ENCODE results near the gene ZNF584.

ZNF584 gene

DNA sequence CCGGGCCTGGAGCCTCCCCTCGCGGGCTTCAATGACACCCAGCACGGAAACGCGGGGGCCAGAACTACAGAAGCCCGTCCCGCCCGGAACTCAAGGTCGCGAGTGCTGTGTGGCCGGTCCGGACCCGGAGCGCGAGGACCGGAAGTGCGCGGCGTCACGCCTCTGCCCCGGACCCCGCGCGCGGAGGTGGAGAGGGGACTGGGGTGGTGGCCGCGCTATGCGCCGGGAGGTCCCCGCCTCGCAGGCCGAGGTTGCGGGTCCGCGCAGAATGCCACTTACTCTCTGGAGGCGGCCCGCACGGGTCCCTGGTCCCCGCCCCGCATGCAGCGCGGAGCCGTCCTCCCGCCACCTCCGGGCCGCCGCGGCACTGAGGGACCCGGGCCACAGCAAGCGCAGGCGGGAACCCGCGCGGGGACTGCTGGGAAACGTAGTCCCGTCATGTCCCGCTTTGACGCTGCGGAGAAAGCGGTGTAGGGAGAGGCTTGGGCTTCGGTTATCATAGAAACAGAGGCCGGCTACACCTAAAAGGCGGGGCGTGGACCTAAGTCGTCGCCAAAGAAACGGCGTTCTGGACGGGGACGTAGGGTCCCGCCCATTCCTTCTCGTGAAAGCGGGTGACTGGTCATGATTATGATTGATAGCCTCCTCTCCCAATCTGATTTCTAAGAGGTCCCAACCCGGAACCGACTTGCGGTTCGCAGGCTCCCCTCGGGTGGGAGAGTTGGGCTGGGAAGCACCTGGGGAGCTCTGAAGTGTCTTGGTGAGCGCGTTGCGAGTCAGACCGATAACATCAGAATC is 27.6 kb upstream of the ZNF584 start, which contains the start of gene ZNF837 (continued):
- TF ChIP-seq, protein P1, sequence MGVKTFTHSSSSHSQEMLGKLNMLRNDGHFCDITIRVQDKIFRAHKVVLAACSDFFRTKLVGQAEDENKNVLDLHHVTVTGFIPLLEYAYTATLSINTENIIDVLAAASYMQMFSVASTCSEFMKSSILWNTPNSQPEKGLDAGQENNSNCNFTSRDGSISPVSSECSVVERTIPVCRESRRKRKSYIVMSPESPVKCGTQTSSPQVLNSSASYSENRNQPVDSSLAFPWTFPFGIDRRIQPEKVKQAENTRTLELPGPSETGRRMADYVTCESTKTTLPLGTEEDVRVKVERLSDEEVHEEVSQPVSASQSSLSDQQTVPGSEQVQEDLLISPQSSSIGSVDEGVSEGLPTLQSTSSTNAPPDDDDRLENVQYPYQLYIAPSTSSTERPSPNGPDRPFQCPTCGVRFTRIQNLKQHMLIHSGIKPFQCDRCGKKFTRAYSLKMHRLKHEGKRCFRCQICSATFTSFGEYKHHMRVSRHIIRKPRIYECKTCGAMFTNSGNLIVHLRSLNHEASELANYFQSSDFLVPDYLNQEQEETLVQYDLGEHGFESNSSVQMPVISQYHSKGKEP (tag by site-specific recombination; IDR thresholded peaks at IDR 0.05): peak; percentile 71
- TF ChIP-seq ZBTB48 (tag by site-specific recombination; IDR thresholded peaks at IDR 0.05): peak; percentile 90
- TF ChIP-seq ZFP41 (tag by site-specific recombination; IDR thresholded peaks at IDR 0.05; ENCODE audit: borderline replicate concordance): peak; percentile 80; the same call in 1 of the 2 replicates
- no peak for TF ChIP-seq ZNF433 (tag by site-specific recombination; IDR thresholded peaks at IDR 0.05; ENCODE audit: low read depth)
- TF ChIP-seq ZNF23 (tag by site-specific recombination; IDR thresholded peaks at IDR 0.05; ENCODE audit: borderline replicate concordance): 0 out of 2 replicates have a peak, but pooled peaks have one; percentile 29
- TF ChIP-seq ZEB2 (tag by site-specific recombination; IDR thresholded peaks at IDR 0.05): peak; percentile 87; the same call in 1 of the 2 replicates
- no peak for TF ChIP-seq ZNF221 (tag by site-specific recombination; IDR thresholded peaks at IDR 0.05; ENCODE audit: borderline replicate concordance)
- TF ChIP-seq ZNF670 (tag by site-specific recombination; IDR thresholded peaks at IDR 0.05; ENCODE audit: low read depth): no peak
- TF ChIP-seq ZNF596 (tag by site-specific recombination; IDR thresholded peaks at IDR 0.05): peak; percentile 55; the same call in 1 of the 2 replicates
- peak; percentile 90 for TF ChIP-seq SP7 (tag by site-specific recombination; IDR thresholded peaks at IDR 0.05)
- 0 out of 2 replicates have a peak, but pooled peaks have one; percentile 25 for TF ChIP-seq ZNF239 (tag by site-specific recombination; IDR thresholded peaks at IDR 0.05)
- TF ChIP-seq ZFP37 (tag by site-specific recombination; IDR thresholded peaks at IDR 0.05): peak; percentile 95
- TF ChIP-seq ZNF24 (tag by site-specific recombination; IDR thresholded peaks at IDR 0.05): peak; percentile 93
- no peak for TF ChIP-seq ZNF544 (tag by site-specific recombination; IDR thresholded peaks at IDR 0.05)
- no peak for TF ChIP-seq HOXA7 (CRISPR knock-in tag; IDR thresholded peaks at IDR 0.05; ENCODE audit: borderline replicate concordance)
- TF ChIP-seq, protein P2, sequence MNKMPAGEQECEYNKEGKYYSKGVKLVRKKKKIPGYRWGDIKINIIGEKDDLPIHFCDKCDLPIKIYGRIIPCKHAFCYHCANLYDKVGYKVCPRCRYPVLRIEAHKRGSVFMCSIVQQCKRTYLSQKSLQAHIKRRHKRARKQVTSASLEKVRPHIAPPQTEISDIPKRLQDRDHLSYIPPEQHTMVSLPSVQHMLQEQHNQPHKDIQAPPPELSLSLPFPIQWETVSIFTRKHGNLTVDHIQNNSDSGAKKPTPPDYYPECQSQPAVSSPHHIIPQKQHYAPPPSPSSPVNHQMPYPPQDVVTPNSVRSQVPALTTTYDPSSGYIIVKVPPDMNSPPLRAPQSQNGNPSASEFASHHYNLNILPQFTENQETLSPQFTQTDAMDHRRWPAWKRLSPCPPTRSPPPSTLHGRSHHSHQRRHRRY (tag by site-specific recombination; IDR thresholded peaks at IDR 0.05): no peak
- TF ChIP-seq, protein P3, sequence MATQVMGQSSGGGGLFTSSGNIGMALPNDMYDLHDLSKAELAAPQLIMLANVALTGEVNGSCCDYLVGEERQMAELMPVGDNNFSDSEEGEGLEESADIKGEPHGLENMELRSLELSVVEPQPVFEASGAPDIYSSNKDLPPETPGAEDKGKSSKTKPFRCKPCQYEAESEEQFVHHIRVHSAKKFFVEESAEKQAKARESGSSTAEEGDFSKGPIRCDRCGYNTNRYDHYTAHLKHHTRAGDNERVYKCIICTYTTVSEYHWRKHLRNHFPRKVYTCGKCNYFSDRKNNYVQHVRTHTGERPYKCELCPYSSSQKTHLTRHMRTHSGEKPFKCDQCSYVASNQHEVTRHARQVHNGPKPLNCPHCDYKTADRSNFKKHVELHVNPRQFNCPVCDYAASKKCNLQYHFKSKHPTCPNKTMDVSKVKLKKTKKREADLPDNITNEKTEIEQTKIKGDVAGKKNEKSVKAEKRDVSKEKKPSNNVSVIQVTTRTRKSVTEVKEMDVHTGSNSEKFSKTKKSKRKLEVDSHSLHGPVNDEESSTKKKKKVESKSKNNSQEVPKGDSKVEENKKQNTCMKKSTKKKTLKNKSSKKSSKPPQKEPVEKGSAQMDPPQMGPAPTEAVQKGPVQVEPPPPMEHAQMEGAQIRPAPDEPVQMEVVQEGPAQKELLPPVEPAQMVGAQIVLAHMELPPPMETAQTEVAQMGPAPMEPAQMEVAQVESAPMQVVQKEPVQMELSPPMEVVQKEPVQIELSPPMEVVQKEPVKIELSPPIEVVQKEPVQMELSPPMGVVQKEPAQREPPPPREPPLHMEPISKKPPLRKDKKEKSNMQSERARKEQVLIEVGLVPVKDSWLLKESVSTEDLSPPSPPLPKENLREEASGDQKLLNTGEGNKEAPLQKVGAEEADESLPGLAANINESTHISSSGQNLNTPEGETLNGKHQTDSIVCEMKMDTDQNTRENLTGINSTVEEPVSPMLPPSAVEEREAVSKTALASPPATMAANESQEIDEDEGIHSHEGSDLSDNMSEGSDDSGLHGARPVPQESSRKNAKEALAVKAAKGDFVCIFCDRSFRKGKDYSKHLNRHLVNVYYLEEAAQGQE (tag by site-specific recombination; IDR thresholded peaks at IDR 0.05): 0 out of 2 replicates have a peak, but pooled peaks have one; percentile 35
- peak; percentile 11; the same call in 1 of the 2 replicates for TF ChIP-seq WT1 (tag by site-specific recombination; IDR thresholded peaks at IDR 0.05)
- no peak for TF ChIP-seq ZNF202 (tag by site-specific recombination; IDR thresholded peaks at IDR 0.05; ENCODE audit: borderline replicate concordance)
- peak; percentile 80 for TF ChIP-seq ZNF600 (tag by site-specific recombination; IDR thresholded peaks at IDR 0.05)
- peak; percentile 86 for TF ChIP-seq SP2 (tag by site-specific recombination; IDR thresholded peaks at IDR 0.05)
- TF ChIP-seq OVOL3 (tag by site-specific recombination; IDR thresholded peaks at IDR 0.05): peak; percentile 79
- TF ChIP-seq KLF8 (tag by site-specific recombination; IDR thresholded peaks at IDR 0.05): peak; percentile 97
- TF ChIP-seq HOXC10 (CRISPR knock-in tag; IDR thresholded peaks at IDR 0.05): peak; percentile 97
- TF ChIP-seq, protein P4, sequence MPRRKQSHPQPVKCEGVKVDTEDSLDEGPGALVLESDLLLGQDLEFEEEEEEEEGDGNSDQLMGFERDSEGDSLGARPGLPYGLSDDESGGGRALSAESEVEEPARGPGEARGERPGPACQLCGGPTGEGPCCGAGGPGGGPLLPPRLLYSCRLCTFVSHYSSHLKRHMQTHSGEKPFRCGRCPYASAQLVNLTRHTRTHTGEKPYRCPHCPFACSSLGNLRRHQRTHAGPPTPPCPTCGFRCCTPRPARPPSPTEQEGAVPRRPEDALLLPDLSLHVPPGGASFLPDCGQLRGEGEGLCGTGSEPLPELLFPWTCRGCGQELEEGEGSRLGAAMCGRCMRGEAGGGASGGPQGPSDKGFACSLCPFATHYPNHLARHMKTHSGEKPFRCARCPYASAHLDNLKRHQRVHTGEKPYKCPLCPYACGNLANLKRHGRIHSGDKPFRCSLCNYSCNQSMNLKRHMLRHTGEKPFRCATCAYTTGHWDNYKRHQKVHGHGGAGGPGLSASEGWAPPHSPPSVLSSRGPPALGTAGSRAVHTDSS (tag by site-specific recombination; IDR thresholded peaks at IDR 0.05): peak; percentile 55; the same call in 1 of the 2 replicates
- 0 out of 2 replicates have a peak, but pooled peaks have one; percentile 36 for TF ChIP-seq ZNF423 (tag by site-specific recombination; IDR thresholded peaks at IDR 0.05)
- TF ChIP-seq, protein P5, sequence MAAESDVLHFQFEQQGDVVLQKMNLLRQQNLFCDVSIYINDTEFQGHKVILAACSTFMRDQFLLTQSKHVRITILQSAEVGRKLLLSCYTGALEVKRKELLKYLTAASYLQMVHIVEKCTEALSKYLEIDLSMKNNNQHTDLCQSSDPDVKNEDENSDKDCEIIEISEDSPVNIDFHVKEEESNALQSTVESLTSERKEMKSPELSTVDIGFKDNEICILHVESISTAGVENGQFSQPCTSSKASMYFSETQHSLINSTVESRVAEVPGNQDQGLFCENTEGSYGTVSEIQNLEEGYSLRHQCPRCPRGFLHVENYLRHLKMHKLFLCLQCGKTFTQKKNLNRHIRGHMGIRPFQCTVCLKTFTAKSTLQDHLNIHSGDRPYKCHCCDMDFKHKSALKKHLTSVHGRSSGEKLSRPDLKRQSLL (tag by site-specific recombination; IDR thresholded peaks at IDR 0.05): peak; percentile 52; the same call in 1 of the 2 replicates
- TF ChIP-seq ZNF366 (tag by site-specific recombination; conservative IDR thresholded peaks at IDR 0.05): no peak
- 0 out of 2 replicates have a peak, but pooled peaks have one; percentile 64 for TF ChIP-seq ZNF792 (tag by site-specific recombination; IDR thresholded peaks at IDR 0.05)
- peak; percentile 69; the same call in 1 of the 2 replicates for TF ChIP-seq ZBTB21 (tag by site-specific recombination; IDR thresholded peaks at IDR 0.05)
- no peak for TF ChIP-seq ZNF473 (tag by site-specific recombination; IDR thresholded peaks at IDR 0.05)
- TF ChIP-seq ZNF548 (tag by site-specific recombination; IDR thresholded peaks at IDR 0.05): no peak
